Measurements from ENCODE around the gene GSKIP.
"Not testable (repeated sequence)": the region's sequence is repeated elsewhere in the genome, so short reads cannot be mapped to it uniquely, and the experiment has no call there.

Gene GSKIP, protein sequence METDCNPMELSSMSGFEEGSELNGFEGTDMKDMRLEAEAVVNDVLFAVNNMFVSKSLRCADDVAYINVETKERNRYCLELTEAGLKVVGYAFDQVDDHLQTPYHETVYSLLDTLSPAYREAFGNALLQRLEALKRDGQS

DNA sequence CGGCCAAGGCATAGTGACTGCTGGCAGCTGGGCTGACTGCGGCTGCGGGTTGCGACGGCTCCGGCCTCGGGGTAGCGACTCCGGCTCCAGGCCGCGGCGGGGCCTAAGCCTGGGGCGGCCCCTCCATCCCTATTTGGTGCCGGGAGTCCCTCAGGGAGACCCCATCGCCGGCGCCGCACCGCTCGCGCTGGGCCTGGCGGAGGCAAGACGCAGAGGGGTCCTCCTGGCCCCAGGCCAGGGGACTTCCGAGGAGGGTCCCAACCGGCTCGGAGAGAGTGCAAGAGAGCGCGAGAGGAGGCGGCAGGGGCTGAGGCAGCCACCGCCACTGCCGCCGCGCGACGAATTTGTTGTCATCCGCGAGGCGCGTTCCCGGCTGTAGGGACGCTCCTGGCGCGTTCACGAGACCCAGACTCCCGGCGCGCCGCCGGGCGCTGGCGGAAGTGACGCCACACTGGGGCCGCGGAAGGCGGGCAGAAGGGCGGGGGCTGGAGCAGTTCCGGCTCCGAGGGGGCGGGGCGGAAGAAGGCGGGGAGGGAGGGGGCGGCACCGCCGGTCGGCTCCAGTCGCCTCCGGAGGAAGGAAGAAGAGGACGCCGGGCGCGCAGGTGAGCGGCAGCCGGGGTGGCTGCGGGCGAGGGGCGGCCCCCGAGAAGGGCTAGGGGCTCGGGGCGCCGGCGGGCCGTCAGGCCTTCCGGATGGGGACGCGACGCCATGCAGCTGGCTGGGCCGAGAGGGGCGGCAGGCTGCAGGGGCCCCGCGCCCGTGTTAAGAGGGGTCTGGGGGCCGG is at the start of gene GSKIP, which contains the start of gene ATG2B:
Gene GSKIP, plus strand, starts transcription at position 562 of the 786 bp plus-strand sequence. CDS start 18,722 bp downstream, outside the sequence.
Gene ATG2B, minus strand, starts transcription at position 377 of the 786 bp plus-strand sequence. Its CDS starts 365 bp downstream, at position 12.
- peak; percentile 95 for DNase-seq

DNA sequence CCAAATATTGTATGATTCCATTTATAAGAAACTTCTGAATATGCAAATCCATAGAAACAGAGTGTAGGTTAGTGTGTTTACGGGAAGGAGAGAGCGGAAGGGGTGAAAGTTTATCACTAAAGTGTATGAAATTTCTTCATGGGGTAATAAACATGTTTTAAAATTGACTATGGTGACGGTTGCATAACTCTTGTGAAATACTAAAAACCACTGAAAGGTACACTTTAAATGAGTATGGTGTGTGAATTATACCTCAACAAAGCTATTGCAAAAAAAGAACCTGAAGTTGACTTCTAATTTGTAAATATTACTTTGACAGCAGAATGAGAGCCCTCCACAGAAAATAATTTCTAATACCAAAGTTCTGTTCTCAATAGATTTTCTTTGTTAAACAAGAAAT is 47.2 kb upstream of the GSKIP start:
- DNase-seq, result no peak

DNA sequence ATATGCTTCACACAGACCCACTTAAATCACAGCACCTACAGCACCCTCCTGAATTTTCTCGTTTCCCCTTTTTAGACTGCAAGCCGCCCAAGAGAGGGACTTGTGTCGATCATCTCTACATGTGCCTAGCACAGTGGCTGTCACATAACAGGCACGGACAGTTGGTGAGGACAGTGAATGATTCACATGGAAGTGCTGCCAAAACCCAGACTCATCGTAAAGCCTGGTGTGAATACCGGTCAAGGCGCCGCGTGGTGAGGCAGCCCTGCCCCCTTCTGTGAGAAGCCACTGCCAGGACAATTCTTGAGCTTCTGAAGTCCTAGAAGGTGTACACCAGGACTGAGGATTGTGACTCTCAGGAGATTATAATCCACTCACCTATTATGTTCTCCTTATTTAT is 44.5 kb upstream of the GSKIP start:
- no peak for DNase-seq

DNA sequence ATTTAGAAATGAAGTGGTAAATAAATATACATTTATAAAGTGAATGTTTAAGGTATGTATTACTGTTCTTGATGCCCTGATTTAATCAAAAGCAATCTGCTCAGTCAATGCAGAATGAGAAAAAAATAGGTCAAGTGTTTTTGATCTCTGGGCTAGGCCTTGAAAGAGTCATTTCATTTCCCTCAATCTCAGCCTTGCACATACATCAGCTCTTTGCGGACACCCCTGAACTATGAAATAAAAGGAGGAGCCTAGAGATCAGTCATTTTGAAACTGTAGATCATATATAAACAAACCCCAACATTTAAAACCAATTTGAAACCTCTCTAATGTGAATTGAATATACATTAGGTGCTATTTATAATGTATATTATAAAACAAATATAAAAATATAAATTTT is 42.7 kb upstream of the GSKIP start:
- DNase-seq, result no peak

DNA sequence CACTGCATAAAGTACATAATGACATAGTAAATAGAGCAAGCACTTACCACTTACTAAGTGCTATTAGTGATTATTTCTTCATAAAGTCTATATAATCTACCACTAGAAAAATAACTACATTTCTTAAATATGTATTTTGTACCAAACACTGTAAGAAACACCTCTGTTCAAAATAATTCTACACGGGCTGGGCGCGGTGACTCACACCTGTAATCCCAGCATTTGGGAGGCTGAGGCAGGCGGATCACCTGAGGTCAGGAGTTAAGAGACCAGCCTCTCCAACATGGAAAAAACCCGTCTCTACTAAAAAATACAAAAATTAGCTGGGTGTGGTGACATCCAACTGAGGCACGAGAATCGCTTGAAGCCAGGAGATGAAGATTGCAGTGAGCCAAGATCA is 39.1 kb upstream of the GSKIP start:
- DNase-seq, result no peak

DNA sequence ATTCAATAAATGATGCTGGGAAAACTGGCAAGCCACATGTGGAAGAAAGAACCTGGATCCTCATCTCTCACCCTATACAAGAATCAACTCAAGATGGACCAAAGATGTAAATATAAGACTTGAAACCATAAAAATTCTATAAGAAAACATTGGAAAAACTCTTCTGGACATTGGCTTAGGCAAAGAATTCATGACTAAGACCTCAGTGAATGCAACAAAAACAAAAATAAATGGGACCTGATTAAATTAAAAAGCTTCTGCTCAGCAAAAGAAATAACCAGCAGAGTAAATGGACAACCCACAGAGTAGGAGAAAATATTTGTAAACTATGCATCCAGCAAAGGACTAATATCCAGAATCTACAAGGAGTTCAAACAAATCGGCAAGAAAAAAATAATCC is 24.8 kb upstream of the GSKIP start:
- no peak for DNase-seq

DNA sequence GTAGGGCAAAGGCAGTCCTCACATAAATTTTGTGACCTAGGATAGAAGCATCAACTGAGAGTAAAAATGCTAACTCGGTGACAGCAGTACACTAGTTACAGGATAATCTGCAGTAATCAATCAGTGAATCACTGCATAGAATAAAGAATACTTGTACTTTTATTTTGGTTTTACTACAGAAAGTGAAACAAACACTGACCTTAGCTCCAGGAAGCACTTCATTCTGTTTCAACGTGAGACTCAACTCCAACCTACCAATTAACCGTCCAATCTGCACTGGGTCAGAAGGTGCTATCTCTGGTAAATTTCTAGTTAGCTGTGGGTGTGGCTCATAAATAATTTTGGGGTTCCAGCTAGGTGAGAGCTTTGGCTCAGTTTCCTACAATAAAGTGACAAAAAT is 22.0 kb upstream of the GSKIP start:
- no peak for DNase-seq

DNA sequence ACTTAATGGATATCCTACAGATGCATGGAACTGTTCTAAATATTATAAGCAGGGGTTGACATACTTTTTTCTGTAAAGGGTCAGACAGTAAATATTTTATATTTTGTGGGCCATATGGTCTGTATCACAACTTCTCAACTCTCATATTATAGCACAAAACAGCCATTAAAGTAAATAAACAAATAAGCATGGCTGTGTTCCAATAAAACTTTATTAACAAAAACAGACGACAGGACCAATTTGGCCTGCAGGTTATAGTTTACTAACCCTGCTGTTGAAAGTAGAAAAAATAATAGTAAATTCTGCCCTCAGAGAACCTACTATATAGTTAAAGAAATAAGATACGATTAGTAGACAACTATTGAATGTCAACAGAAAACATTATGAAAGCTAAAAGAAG is 17.7 kb upstream of the GSKIP start:
- no peak for DNase-seq

DNA sequence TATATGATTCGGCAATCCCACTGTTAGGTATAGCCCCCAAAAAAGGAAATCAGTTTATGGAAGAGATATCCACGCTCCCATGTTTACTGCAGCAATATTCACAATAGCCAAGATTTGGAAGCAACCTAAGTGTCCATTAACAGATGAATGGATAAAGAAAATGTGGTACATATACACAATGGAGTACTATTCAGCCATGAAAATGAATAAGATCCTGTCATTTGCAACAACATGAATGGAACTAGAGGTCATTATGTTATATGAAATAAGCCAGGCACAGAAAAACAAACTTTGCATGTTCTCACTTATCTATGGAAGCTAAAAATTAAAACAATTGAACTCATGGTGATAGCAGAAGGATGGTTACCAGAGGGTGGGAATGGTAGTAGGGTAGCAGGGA is 15.4 kb upstream of the GSKIP start:
- not testable (repeated sequence) for DNase-seq

DNA sequence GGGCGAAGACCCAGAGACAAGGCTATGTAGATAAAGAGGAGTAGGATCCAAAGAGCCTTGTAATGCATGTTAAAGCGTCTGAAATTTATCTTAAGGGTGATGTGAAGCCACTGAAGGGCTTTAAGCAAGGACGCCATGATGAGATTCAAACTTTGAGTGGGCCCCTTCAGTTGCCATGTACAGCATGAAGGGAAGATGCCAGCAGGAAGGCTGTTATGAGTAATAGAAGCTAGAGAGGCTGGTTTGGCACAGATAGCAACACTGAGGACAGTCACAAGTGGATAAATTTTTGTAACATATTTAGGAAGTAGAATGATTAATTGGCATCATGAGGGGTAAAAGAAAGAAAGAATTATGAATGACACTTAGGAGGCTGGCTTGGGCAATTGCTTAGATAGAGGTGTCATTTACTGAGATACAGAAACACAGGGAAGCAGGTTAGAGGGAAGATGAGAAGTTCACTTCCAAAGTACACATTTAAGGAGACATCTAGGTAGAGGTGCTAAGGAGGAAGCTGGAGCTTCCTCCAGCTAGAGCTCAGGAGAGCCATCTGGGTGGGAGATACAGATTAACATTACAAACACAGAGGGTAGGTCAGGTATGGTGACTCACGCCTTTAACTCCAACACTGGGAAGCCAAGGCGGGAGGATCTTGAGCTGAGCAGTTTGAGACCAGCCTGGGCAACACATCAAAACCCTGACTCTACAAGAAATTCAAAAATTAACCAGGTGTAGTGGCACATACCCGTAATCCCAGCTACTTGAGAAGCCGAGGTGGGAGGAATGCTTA is 13.8 kb upstream of the GSKIP start:
- no peak for DNase-seq

DNA sequence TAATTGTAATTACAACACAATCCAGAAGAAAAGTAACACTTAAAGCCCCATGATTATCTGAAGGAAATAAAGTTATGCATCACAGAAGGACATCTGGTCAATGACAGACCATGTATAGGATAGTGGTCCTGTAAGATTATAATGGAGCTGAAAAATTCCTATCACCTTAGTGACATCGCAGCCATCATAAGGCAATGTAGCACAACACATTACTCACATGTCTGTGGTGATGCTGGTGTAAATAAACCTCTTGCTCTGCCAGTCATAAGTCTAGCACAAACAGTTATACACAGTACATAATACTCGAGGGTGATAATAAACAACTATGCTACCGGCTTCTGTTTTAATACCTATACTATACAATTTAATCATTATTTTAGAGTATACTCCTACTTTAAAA is 11.3 kb upstream of the GSKIP start:
- DNase-seq, result no peak

DNA sequence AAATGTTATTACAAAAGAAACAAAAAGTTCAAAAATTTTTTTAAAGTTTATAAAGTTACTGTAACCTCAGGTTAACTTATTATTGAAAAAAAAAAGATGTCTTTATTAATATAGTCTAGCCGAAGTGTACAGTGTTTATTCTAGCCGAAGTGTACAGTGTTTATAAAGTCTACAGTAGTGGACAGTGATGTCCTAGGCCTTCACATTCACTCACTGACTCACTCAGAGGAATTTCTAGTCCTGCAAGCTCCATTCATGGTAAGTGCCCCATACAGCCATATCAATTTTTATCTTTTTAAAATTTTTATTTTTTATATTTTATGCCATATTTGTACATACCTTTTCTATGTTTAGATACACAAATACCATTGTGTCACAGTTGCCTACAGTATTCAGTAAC is 10.6 kb upstream of the GSKIP start:
- DNase-seq, result no peak

DNA sequence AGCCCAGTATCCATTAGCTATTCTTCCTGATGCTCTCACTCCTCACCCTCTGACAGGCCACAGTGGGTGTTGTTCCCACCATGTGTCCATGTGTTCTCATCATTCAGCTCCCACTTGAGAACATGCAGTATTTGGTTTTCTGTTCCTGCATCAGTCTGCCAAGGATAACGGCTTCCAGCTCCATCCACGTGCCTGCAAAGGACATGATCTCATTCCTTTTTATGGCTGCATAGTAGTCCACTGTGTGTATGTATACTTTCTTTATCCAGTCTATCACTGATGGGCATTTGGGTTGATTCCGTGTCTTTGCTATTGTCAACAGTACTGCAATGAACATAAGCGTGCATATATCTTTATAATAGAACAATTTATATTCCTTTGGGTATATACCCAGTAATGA is 9.1 kb upstream of the GSKIP start:
- DNase-seq, result no peak

DNA sequence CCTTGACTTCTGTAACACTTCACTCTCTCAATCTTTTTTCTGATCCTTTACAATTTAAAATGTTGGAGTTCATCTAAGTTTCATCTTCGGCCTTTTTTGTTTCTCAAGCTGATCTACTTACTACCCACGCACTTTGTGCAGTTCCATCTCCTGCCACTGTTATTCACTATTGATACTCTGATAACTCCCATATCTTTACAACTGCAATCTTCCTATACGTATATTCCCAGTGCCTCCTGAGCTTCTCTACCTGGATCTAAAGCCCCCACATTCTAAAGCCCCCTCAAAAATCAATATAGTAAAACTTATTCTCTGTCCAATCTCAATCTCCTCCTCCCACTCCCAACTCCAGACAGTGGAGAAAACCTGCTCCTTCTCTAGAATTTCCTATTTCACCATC is 6.1 kb upstream of the GSKIP start:
- DNase-seq, result no peak

DNA sequence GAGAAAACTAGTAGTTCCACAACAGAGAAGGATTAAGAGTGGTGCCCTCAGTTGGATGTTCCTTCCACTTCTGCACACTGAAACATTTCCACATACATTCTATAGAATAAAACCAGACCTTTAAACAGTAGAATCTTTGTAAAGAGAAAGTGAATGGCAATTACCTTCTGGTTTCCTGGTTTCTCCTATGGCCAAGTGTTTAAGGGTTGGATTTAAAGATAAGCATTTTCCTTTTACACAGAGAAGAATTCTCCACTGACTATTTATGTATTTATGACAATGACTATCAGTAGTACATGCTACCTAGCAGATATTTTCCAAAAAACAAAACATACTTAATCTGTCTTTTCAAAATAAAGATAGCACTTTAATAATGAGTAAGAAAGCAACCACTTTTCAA is 3.4 kb upstream of the GSKIP start:
- no peak for DNase-seq

DNA sequence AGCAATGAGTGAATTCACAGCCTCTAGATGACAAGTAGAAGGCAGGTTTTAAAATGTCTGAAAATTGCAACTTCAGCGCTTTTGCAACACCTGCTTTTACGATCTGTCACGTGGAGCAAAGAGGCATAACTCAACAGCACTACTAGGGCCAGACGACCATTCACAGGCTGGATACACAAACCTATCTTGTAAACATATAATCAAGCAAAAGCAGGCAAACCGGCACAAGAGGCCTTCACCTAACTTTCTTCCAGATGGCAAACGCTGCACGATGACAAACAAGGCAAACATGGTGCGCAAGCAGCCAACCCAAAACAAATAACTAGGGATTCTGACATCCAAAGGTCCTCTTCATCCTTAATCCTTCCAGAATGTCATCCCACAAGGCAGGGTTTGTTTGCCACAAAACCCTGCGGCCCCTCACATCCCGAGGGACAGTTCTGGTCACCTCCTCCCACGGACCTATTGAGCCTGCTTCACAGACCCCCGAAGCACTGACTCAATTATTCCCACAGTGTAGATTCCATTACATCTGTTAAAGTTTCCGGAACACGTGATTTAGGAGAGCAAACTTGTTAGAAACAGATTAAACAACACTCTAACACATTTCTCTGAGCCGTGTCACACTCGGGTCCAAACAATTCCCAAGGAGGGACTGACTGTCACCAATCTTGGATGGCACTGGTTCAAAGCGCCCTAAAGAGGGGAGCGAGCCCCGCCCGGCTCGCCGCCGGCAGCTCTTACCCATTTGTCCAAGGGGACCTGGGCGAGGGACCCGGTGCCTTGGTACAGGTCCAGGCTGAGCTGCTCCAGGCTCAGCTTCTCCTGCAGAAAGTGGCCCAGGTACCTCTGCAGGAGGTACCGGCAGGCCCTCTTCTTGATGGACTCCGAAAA is 1.0 kb upstream of the GSKIP start:
- DNase-seq, result peak; percentile 25

DNA sequence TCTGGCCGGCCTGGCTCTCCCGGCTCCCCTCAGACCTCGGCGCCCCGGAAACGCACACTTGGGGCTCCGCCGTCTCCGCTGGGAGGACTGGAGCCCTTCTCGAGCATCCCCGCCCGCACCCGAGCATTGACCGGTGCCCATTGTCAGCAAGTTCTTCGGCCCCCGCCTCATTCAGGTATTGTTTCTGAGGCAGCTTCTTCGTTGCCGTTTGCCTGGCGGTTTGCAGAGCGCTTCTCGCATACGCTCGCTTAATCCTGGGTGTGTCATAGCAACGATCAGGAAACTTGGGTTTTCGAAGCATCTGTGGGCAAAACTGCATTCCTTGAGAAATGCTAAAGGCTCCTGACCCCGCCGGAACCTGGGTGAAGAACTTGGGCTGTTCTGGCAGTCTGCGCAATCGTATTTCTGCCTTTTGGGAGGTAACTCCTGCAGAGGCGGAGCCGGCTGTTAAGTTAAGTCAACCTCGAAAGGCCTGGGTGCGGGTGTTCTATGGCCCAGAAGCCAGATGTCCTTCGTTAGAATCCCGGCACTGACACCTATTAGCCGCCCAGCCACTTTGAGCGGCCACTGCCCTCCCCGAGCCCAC is 518 bp downstream of the GSKIP start:
- no peak for DNase-seq

DNA sequence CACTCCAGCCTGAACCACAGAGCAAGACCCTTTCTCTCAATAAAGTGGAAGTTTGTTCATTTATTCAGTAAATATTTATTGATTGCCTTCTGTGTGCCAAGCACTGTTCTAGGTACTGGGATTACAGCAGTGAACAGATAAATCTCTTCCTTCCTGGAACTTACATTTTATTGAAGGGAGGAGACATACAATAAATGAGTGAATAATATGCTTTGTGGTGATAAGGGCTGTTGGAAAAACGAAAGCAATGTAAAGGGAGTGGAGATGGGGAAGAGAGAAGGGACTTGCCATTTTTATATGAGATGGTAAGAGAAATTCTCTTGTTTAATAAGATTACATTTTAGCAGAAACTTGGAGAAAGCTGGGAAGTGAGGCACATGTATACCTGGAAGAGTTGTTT is 1.6 kb downstream of the GSKIP start:
- no peak for DNase-seq

DNA sequence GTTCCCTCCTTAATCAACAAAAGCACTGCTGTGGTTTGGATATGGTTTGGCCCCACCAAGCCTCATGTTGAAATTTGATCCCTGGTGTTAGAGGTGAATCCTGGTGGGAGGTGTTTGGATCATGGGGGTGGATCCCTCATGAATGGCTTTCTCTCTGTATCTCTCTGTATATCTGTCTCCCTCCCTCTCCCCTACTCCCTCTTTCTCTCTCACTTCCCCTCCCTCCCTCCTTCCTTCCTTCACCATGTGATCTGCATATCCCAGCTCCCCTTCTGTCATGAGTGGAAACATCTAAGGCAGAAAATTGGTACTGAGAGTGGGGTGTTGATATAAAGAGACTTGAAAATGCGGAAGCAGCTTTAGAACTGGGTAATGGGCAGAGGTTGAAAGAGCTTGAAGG is 5.2 kb downstream of the GSKIP start:
- DNase-seq, result no peak

DNA sequence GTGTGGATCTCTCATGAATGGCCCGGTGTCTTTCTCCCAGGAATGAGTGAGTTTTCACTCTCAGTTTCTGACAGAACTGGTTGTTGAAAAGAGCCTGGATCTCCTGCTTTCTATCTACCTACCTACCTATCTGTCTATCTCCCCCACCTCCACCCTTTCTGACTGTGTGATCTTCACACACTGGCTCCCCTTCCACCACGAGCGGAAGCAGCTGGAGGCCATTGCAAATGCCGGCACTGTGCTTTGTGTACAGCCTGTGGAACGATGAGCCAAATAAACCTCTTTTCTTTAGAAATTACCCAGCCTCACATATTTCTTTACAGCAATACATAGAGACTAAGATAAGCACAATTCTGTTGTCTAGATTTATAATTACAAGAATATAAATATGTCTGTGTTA is 7.2 kb downstream of the GSKIP start:
- DNase-seq, result no peak

DNA sequence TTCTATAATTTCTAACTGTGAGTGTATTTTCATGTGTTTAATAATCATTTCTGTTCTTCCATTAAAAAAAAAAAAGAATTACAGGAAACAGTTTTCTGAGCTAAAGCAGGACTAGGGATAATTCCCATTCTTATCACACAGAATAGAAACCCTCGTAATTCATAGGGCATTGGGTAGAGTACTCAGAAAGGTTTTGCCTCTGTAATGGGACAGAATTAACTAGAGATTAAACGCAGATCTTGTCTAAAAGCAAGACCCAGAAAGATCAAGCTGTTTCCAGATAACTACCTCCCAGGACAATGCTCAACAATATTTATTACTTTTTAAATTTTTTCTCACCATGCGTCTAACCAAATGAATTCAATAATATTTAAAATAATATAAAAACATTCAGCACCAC is 10.2 kb downstream of the GSKIP start:
- DNase-seq, result no peak

DNA sequence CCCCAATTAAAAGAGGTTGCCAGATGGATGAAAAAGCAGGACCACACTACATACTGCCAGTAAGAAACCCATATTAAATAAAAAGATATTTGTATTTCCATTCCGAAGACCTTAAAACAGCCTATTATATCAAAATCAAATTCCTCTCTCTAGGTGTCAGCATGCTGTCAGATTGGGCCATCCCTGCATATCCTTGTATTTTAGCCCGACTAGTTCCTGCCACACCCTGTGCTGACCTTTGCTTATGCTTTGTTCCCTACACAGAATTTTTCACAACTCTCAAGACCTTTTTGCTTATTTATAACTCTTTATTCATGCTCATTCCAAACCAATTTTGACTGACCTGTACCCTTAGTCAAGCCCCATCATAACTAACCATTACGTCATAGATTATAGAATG is 12.8 kb downstream of the GSKIP start:
- DNase-seq, result no peak

DNA sequence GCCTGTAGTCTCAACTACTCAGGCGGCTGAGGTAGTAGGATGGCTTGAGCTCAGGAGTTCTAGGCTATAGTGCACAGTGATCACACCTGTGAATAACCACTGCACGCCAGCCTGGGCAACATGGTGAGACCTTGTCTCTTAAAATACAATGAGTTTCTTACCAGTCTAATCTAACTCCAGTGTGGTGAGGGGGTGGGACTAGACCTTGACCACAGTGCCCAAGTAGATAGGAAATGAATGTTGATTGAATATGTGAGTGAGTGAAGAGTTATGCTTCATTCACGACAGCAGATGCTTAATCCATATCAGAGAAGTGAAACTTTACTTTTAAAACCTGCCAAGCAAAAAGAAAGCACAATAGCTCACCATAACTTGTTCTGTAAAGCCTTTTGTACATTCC is 17.4 kb downstream of the GSKIP start:
- no peak for DNase-seq
